ENCODE data around the gene ABCF2. TPM values are rescaled to one million over a fixed set of nuclear protein-coding genes. Genes with fewer than 3 reads are reported as not detected.

ABCF2 gene
- total RNA-seq, 1 donor from 2014 or later, result 37.8 TPM

- DNase-seq (ENCODE audit: low read depth), result no peak
- TF ChIP-seq CTCF (conservative IDR thresholded peaks at IDR 0.05; ENCODE audit: low read depth, low read length), result no peak
- H3K4me3 ChIP-seq (ENCODE audit: low read depth, low read length), result no peak overlapping the region
These were observed 53.4 kb downstream of the ABCF2 start for GRCh38 chr7:151173386-151174245.

GRCh38 chr7:151172273-151173141 is 54.5 kb downstream of the ABCF2 start:
- no peak overlapping the region for H3K4me3 ChIP-seq (ENCODE audit: low read depth, low read length)
- TF ChIP-seq CTCF (conservative IDR thresholded peaks at IDR 0.05; ENCODE audit: low read depth, low read length), result peak; percentile 100
- DNase-seq (ENCODE audit: low read depth), result no peak

- no peak overlapping the region for H3K4me3 ChIP-seq (ENCODE audit: low read depth, low read length)
- TF ChIP-seq CTCF (conservative IDR thresholded peaks at IDR 0.05; ENCODE audit: low read depth, low read length), result no peak
These were observed 58.2 kb downstream of the ABCF2 start for GRCh38 chr7:151168787-151169162.

GRCh38 chr7:151168003-151168786 is 58.8 kb downstream of the ABCF2 start:
- DNase-seq (ENCODE audit: low read depth), result no peak
- TF ChIP-seq CTCF (conservative IDR thresholded peaks at IDR 0.05; ENCODE audit: low read depth, low read length), result peak; percentile 49
- peak overlapping the region; percentile 29 for H3K4me3 ChIP-seq (ENCODE audit: low read depth, low read length)

More at GRCh38 chr7:151168787-151169162, 58.2 kb downstream of the ABCF2 start:
- DNase-seq (ENCODE audit: low read depth), result no peak

- peak within 1 kb of the TSS; percentile 29 for H3K4me3 ChIP-seq (ENCODE audit: low read depth, low read length)
- no peak for DNase-seq (ENCODE audit: low read depth)
- no peak for TF ChIP-seq CTCF (conservative IDR thresholded peaks at IDR 0.05; ENCODE audit: low read depth, low read length)
These were observed 59.6 kb downstream of the ABCF2 start, which contains the start of gene GBX1 for GRCh38 chr7:151167197-151167961. Gene GBX1 (minus strand): TSS chr7:151167694. CDS start chr7:151167548, 146 bp downstream.

Measured in epithelial cell of proximal tubule (primary cell).